Natural killer cell (primary cell): ENCODE results near the gene UQCC2. TPM values are rescaled to one million over a fixed set of nuclear protein-coding genes. Genes with fewer than 3 reads are reported as not detected.

Source experiments
- ATAC-seq, 3 donors: fragments of 150-1000 bp in 2 of 3; fragments of 200-7000 bp in 1 of 3; cut with Tn5 transposase; 1 replicate in 1 of 3; 2 replicates in 2 of 3; pipeline ENCODE4 v1.10.0; 2021; ENCODE audit warnings: mild to moderate bottlenecking in 2 of 3, moderate library complexity in 2 of 3
- DNase-seq, 2 donors: peaks; one replicate each; pipeline versions ENCODE4 v3.0.0 to v3.0.0-alpha.2; 2013 to 2021; ENCODE audit warnings: mixed read lengths in 1 of 2
- H3K27ac ChIP-seq: one replicate; pipeline ENCODE4 v1.5.1; 2013; ENCODE audit warnings: mild to moderate bottlenecking, low read length
- H3K27me3 ChIP-seq: one replicate; pipeline ENCODE4 v1.6.1; 2013; ENCODE audit warnings: low read length; ENCODE audit not compliant: control insufficient read depth, insufficient read depth
- H3K36me3 ChIP-seq: one replicate; pipeline ENCODE4 v1.6.1; 2013; ENCODE audit warnings: low read length; ENCODE audit not compliant: control insufficient read depth, insufficient read depth
- H3K4me1 ChIP-seq: one replicate; pipeline ENCODE4 v1.6.1; 2013; ENCODE audit warnings: low read length; ENCODE audit not compliant: control insufficient read depth, insufficient read depth
- H3K4me3 ChIP-seq: one replicate; pipeline ENCODE4 v1.5.1; 2013; ENCODE audit warnings: low read length
- H3K9me3 ChIP-seq: one replicate; pipeline ENCODE4 v1.6.1; 2013; ENCODE audit warnings: low read length; ENCODE audit not compliant: control insufficient read depth, insufficient read depth
- H3K27ac Mint-ChIP-seq, 2 donors: one replicate each; pipeline ENCODE4 v1.8.0; 2022; ENCODE audit warnings: mild to moderate bottlenecking in 2 of 2, mixed read lengths in 2 of 2, moderate library complexity in 1 of 2
- H3K27me3 Mint-ChIP-seq, 2 donors: one replicate each; pipeline ENCODE4 v1.8.0; 2022; ENCODE audit warnings: low read depth in 2 of 2, mixed read lengths in 2 of 2
- H3K36me3 Mint-ChIP-seq: one replicate; pipeline ENCODE4 v1.8.0; 2022; ENCODE audit warnings: mixed read lengths
- H3K4me1 Mint-ChIP-seq, 2 donors: one replicate each; pipeline ENCODE4 v1.8.0; 2022; ENCODE audit warnings: mixed read lengths in 2 of 2
- H3K4me3 Mint-ChIP-seq: one replicate; pipeline ENCODE4 v1.8.0; 2022; ENCODE audit warnings: mild to moderate bottlenecking, moderate library complexity, mixed read lengths
- H3K9me3 Mint-ChIP-seq, 2 donors: one replicate each; pipeline ENCODE4 v1.8.0; 2022; ENCODE audit warnings: mixed read lengths in 2 of 2
- CTCF ChIP-seq: fragments of 200-600 bp; IDR thresholded peaks from one replicate; pipeline ENCODE4 v1.8.0; 2022; ENCODE audit warnings: antibody characterized with exemption
- WGBS: methylation state at CpG from one replicate; pipeline ENCODE4 v1.1.7; 2013; ENCODE audit warnings: missing lambda C conversion rate; ENCODE audit not compliant: insufficient coverage; 5-methylcytosine and 5-hydroxymethylcytosine counted together
- intact Hi-C: fragments of 100-400 bp; cut with micrococcal nuclease; formaldehyde crosslinking; loops from one replicate; pipeline ENCODE4 v1.14.2; 2022
- total RNA-seq, 4 donors: library from RNA; stranded (reverse); fragments of 120-200 nt in 1 of 4; gene quantifications; one replicate each; pipeline versions ENCODE4 v1.2.3 to v1.2.4, GENCODE V29; 2013 to 2022

Gene UQCC2
- total RNA-seq, 3 donors from 2014 or later (not counting 1 experiment from before 2014, with no cell fraction given): 15.8 to 19.6 (median 16.5) TPM

- Histone ChIP-seq H3K4me1 (no peaks in the 10 kb centered on the region), H3K27ac (no peak overlapping the region), H3K4me3 (no peak overlapping the region), H3K36me3 (no peaks in the 10 kb centered on the region), H3K9me3 (no peaks in the 10 kb centered on the region), H3K27me3 (no peaks in the 10 kb centered on the region)
- Mint-ChIP-seq H3K9me3 (no peaks in the 10 kb centered on the region), H3K36me3 (no peaks in the 10 kb centered on the region), H3K27me3 (peaks cover 7 to 12% of the 10 kb centered on the region in 2 donors), H3K27ac (no peak overlapping the region), H3K4me3 (no peak overlapping the region), H3K4me1 (peaks cover 5% of the 10 kb centered on the region in 2 donors)
- DNase-seq: no peak
- intact Hi-C loops: no loop called here
- no peak for TF ChIP-seq CTCF
- 81% methylated on average over 7 of the region's 7 CpGs for WGBS
- no peak for ATAC-seq
Measured at GRCh38 chr6:33742837-33743236, 31.3 kb upstream of the UQCC2 start.

GRCh38 chr6:33742092-33742491, 30.6 kb upstream of the UQCC2 start:
- Histone ChIP-seq H3K27ac (no peak overlapping the region), H3K4me3 (no peak overlapping the region), H3K27me3 (no peaks in the 10 kb centered on the region), H3K9me3 (no peaks in the 10 kb centered on the region), H3K4me1 (no peaks in the 10 kb centered on the region), H3K36me3 (no peaks in the 10 kb centered on the region)
- Mint-ChIP-seq H3K4me3 (no peak overlapping the region), H3K4me1 (peaks cover 5% of the 10 kb centered on the region in 2 donors), H3K9me3 (no peaks in the 10 kb centered on the region), H3K27me3 (peaks cover 4 to 12% of the 10 kb centered on the region in 2 donors), H3K27ac (no peak overlapping the region), H3K36me3 (no peaks in the 10 kb centered on the region)
- WGBS: 76% methylated on average over 9 of the region's 9 CpGs
- no peak for DNase-seq
- intact Hi-C loops: no loop called here
- TF ChIP-seq CTCF: no peak
- no peak for ATAC-seq

GRCh38 chr6:33740794-33741193, 29.3 kb upstream of the UQCC2 start:
- whole genome bisulfite sequencing: 91% methylated on average over 5 of the region's 5 CpGs
- ATAC-seq: no peak
- peaks cover 5% of the 10 kb centered on the region in 2 donors for H3K4me1 Mint-ChIP-seq

More at GRCh38 chr6:33740794-33741193, 29.3 kb upstream of the UQCC2 start:
- H3K9me3 ChIP-seq: no peaks in the 10 kb centered on the region
- no peaks in the 10 kb centered on the region for H3K36me3 ChIP-seq
- Mint-ChIP-seq H3K9me3 (no peaks in the 10 kb centered on the region), H3K36me3 (no peaks in the 10 kb centered on the region), H3K4me3 (no peak overlapping the region), H3K27me3 (peaks cover 4 to 12% of the 10 kb centered on the region in 2 donors), H3K27ac (no peak overlapping the region)
- no peaks in the 10 kb centered on the region for H3K27me3 ChIP-seq
- no peak for TF ChIP-seq CTCF
- intact Hi-C loops: no loop called here
- no peak overlapping the region for H3K4me3 ChIP-seq
- no peaks in the 10 kb centered on the region for H3K4me1 ChIP-seq
- no peak overlapping the region for H3K27ac ChIP-seq
- no peak for DNase-seq
